HG03469 (cell line): ENCODE measurements around the gene NUP93.

Source experiments
- ATAC-seq: cut with Tn5 transposase; IDR thresholded peaks from one replicate; pipeline ENCODE4 v1.9.1; 2021; ENCODE audit warnings: mild to moderate bottlenecking, moderate library complexity, moderate number of reproducible peaks; ENCODE audit not compliant: unreplicated experiment

NUP93 gene

DNA sequence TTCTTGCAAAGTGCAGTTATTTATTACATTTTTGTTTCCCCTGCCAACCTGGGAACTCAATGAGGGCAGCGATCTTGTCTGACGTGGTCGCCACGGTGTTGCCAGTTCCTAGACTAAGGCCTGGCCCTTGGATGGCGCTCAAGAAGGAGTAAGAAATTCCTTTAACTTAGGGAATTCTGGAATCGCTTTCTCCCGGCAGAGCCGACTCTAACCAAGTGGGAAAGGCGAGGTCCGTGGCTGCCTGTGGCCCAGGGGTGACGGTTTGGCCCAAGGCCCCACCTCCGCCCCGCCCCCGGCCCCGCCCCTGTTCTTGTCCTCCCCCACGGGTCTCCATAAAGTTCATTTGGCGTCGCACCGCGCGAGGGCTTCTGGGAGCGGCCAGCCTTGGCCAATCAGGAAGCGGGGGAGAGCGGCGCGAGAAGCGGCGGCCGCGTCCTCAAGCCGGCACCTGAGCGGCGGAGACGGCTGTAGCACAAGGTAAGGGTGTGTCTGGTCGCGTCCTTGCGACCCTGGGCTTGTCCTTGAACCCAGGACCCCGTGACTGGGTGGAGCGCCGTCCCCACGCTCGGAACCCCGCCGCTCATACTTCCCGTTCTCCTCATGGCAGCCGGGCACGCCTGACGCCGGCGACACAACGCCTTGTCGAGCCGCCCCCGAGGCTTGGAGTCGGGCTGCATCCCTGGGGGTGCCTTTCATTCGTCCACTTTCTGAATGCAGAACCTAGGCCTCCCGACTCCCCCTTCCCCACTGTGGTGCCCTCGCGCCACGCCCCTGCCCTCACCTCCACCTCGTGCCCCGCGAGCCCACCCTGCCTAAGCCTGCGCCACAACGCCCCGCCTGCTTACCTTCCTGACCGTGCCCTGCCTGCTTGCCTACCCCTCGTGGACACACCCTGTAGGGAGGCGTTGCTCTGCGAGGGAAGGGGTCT is at the start of gene NUP93:
TSS of gene NUP93 (plus strand) at position 395 of the 928 bp plus-strand sequence. CDS start 18,119 bp downstream, outside the sequence.
- ATAC-seq: peak; percentile 47

DNA sequence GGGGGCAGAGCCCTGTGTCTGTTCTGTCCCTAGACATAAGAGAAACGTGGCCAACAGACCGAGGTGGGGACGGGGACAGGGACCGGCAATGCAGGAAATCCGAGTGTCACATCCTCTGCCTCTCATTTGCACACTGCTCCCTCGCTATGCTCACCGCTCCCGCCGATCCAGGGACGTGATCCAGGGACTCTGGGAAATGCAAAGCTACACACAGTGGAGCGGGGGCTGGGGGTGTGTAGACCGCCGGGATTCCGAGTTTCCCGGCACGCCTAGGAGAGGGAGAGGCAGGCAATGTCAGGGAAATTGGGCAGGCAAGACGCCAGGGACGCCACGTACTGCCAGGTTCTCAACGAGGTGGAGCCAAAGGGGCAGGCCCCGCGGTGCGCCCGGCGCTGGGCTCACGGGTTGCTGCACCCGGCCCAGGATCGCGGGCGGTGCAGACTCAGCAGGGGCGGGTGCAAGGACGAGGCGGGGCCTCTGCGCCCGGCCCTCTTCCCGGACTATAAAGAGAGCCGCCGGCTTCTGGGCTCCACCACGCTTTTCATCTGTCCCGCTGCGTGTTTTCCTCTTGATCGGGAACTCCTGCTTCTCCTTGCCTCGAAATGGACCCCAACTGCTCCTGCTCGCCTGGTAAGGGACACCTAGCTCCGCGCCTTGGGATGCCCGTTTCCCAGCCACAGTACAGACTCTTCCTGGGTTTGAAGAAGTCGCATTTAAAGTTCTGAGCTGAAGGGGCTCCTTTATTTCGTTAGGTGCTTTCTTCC is 47.8 kb upstream of the NUP93 start, which contains the start of gene MT1X:
TSS of gene MT1X (plus strand) at position 532 of the 764 bp plus-strand sequence. CDS start at position 603, 71 bp downstream.
- ATAC-seq: peak; percentile 92

DNA sequence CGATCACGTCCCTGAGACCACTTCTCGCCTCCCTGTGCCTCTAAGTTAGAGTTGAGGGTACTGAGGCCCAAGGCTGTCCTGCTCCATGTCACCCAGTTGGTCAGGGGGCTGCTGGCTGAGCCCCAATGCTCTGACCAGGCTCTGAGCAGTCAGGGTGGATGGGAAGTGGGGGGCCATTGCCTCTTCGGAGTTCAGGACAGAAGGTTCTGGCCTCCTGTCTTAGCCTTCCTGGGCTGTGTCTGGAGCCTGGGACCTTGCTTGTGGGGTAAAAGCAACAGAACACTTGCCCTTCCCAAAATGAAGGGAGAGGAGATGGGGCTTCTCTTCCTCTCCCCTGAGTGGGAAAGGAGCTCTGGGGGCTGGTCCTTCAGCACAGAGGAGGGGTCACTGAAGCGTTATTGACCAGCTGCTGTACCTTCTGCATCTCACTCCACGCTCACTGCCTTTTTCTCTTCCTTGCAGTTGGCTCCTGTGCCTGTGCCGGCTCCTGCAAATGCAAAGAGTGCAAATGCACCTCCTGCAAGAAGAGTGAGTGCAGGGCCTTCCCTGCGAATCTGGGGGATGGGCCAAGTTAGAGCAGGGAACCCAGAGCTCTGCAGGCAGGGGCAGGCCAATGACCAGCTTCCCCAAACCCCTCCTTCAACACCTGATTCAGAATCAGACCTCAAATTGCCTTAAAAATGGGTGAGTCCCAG is 47.1 kb upstream of the NUP93 start:
- no peak for ATAC-seq

DNA sequence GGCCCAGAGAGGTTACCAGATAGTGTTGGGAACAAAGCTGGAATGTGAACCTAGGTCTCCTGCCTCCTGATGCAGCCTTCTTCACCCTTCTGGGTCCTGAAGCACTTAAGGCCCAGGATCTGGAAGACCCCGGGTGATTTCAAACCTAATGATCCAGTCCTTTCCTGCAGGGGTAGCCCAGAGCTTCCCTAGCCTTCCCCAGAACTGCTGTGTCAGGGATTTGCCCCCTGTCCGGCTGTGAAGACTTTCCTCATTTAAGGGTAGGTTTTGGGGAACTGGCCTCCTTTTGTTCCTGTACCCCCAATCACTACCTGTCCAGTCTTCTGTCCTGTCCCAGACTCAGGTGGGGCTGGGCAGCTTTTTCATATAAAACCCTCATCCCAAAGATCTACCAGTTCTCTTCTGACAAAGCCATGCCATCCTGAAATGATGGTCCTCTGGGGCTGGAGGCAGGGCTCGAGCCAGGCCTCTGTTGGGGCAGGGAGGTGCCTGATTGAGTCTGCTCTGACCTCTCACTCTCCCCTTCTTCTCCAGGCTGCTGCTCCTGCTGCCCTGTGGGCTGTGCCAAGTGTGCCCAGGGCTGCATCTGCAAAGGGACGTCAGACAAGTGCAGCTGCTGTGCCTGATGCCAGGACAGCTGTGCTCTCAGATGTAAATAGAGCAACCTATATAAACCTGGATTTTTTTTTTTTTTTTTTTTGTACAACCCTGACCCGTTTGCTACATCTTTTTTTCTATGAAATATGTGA is 46.3 kb upstream of the NUP93 start:
- no peak for ATAC-seq

DNA sequence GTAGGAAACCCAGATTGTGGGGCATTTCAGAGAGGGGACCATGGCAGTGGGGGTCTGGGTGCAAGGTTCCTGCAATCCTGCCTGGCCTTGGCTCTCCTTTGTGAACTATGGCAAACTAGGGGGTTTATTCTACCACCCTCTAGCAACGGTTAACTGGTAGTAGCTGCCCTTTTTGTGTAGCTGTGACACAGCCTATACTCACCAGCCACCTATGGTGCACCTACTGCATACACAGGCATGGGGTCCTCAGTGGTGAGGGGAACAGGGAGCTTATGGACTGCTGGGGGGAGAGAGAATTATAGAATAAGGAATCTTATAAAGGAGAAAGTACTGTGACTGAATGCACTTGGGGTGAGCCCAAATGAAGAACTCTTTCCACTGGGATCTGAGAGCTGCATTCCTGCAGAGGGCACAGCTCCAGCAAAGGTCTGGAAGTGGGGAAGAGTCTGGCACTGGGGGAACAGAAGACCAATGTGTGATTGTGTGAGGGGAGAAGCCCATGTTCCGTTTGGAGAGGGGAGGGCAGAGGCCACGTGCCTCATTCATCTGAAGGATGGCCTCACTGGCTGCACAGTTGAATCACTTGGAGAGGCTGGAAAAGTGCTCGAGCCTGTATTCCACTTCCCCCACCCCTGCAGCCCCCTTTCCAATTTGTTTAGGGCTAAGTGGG is 45.5 kb upstream of the NUP93 start:
- no peak for ATAC-seq

DNA sequence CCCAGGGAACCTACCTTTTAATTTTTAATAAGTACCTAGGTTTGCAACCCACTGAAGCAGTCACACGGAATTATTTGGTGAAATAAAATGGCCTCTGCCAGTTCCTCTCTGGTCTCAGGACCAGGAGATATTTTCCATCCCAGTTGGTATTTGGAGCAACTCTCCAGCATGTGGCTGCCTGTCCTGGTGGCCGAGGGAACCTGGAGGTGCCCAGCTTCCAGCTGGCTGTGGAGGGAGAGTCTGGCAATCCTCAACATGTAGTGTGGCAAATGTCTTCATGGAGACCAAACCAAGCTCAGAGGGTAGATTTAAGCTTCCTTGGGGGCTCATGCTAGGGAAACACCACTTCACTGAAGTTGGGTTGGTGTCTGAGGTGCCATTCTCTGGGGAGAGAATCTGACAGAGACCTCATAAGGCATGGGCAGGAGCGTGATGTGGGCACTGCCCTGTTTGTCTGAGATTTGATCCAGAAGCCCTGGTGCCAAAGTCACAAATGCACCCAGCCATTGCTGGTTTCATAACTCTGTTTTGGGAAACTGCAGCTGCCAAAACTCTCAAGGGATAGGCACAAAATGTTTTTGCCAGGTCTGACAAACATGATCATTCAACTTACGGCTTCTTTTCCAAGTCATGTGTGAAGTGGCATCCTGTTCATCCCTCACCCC is 44.9 kb upstream of the NUP93 start:
- no peak for ATAC-seq

DNA sequence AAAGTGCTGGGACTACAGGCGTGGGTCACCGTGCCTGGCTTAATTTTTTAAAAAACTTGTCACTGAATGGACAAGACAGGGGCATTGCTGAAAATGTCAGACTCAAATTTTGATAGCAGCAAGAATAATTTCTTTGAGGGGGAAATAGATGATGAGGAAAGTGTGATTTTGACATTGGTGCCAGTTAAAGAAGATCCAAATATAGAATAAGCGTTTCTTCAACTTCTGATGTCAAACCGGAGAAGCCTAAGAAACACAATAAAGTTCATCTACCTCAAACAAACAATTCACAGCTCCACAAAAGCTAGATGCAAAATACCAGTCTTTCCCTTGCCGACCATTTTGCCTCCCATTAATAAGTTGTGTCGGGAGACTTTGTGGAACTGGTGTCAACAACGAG is 43.2 kb upstream of the NUP93 start:
- no peak for ATAC-seq

DNA sequence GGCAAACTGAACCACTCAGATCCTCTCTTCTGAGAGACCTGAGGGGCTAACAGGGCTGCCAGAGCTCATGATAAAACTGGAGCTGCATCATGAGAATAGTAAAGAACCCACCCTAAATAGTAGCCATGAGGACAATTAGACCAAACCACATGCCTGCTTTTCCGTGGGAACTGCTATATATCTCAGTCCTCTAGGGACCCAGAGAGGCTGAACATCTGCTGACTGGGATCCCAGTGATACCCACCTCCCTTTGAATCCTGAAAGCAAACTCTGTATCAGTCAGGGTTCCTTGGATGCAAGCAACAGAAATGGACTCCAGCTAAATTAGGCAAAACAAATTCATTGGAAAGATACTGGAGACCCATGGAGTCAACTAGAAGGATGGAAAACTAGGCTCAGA is 41.2 kb upstream of the NUP93 start:
- ATAC-seq: no peak

DNA sequence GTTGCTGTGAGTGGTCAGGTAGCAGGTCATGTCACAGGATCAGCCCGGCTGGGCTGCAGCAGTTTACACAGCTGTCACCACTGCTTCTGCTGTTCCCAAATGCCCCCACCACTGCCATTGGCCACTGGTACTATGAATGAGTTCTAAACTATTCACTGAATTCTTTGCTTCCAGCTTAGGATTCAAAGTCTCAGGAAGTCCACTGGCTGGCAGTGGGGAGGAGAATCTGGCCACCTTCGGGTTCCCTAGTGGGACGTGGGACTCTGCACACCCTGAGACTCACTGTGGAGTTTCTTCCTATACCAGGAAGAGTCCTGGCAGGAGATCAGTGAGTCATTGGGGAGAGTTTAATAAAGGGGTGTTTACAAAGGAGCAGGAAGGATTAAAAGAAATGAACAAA is 40.8 kb upstream of the NUP93 start:
- no peak for ATAC-seq

DNA sequence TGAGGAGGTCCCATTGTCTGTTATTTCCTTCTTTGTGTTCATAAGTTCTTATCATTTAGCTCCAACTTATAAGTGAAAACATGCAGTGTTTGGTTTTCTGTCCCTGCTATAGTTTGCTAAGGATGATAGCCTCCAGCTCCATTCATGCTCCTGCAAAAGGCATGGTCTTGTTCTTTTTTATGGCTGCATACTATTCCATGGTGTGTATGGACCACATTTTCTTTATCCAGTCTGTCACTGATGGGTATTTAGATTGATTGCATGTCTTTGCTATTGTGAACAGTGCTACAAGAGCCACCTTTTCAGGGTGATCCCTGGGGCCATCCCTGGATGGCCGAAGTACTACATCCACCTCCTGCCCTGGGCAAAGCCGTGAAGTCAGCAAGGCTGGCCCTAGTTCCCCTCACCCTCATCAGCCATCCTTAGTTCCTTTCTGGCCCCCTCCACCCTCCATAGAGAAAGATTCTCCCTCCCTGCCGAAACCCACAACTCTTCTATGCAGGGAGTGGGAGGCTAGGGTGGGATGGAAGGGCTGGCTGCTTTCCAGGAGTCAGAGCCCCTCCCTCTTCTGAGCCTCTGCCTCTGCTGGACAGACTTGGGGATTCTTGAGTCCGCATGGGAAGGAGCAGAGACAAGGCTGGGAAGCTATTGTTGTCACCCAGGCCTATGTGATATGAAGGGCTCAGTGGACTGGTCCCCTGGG is 39.4 kb upstream of the NUP93 start:
- no peak for ATAC-seq

DNA sequence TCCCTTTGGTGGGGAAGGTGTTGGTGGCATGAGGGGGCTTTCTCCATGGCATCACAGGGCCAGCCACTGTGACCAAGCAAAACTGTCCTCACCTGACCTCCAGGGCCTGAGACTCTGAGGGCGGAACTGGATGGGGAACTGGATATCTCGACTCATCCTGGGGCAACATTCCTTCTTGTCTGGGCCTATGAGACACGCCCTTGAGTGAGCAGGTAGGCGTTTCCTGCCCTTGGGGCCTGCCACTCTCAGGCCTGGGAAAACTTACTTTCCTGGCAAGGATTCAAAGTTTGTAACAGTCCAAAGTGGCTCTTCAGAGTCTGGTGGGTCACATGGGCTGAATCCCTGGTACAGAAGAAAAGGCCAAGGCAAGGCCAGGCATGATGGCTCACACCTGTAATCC is 38.0 kb upstream of the NUP93 start:
- ATAC-seq: no peak

DNA sequence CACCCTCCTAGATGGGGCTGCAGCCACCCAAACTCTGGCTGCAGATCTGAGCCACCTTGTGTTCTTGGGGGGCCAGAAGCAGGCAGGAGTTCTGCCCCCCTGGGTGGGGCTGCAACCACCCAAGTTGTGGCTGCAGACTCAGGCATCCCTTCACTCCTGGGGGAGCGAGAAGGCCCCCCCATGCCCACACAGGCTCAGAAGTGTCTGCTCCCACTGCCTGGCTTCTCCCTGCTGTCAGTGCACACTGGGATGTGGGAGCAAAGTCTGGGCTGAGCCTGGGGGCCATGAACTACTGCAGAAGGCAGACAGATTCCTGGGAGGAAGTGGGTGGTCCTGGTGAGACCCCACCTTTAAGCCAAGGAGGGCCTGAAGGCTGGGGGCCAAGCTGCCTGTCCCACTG is 34.7 kb upstream of the NUP93 start:
- ATAC-seq: no peak

DNA sequence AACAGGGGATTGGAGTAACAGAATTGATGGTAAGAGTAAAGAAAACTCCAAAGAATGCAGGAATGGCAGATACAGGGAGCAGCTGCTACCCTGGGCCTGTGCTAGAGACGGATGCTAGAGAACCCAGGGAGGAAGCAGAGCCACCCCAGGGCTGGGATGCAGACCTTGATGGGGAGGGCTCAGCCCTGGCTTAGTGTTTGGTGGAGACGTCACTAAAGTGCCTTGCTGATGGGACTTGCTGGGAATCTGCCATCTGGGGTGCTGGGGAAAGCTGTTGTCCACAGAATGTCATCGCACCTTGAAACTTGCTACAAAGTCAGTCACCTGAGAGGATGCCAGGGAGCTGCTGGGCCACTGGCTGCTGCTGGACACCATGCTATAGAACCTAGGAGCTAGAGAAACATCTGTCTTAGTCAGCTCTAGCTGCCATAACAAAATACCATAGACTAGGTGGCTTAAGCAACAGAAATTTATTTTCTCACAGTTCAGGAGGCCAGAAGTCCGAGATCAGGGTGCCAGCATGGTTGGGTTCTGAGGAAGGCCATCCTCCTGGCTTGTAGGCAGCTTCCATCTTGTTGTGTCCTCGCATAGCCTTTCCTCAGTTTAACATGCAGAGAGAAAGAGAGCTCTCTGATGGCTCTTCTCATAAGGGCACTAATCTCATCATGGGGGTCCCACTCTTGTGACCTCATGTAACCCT is 32.3 kb upstream of the NUP93 start:
- ATAC-seq: no peak

DNA sequence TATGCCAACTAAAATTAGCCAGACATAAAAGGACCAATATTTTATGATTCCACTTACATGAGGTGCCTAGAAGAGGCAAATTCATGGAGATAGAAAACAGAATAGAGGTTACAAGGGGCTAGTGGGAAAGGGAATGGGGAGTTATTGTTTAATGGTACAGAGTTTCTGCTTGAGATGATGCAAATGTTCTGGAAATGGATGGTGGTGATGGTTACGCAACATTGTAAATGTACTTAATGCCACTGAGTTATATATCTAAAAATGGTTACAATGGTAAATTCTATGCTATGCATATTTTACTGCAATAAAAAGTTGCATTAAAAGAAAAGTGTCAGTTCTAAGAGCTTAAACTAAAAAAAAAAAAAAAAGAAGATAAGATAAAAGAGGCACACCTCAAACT is 29.7 kb upstream of the NUP93 start:
- ATAC-seq: no peak

DNA sequence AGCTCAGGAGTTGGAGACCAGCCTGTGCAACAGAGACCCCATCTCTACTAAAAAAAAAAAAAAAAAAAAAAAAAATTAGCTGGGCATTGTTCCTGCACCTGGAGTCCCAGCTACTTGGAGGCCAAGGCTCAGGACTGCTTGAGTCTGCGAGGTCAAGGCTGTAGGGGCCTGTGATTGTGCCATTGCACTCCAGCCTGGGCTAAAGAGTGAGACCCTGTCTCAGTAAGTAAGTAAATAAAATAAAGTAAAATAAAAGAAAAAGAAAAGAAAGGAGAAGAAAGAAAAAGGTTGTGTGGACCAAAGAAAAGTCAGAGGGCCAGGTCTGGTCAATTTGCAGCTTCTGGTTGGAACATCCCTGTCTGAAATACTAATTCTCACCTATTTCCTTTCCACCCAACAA is 29.3 kb upstream of the NUP93 start:
- no peak for ATAC-seq

DNA sequence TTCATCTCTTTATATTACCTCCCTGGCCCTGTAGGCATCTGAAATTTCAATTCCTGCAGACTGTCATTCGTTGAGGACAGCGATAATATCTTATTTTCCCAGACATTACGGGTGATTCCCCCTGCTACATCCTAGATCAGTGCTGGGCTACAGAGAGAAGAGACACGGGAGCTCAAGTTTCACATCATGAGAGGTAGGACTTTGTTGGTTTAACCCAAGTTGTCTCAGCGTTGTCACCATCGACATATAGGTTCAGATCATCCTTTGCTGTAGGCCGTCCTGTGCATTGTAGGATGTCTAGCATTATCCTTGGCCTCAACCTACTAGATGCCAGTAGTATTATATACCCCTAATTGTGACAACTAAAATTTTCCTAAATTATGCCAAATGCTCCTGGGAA is 28.4 kb upstream of the NUP93 start:
- ATAC-seq: no peak

DNA sequence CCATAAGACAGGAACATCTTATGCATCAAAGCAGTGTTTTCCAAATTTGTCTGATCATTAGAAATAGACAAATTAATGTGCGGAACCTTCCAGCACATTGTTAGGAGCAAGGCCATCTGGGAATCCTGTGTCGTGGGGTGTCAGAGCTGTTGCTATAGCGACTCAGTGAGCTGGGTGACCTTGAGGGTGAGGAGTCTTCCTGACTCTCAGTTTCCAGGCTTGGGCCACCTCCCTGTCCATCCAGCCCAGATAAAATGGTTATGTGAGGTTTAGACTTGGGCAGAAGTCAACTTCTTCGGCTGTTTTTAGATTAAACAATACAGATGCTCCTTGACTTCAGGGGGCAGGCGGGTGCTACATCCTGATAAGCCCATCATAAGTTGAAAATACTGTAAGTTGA is 27.1 kb upstream of the NUP93 start:
- ATAC-seq: no peak
